Endothelial cell of umbilical vein (primary cell): ENCODE measurements around the gene IQGAP2. TPM values are rescaled to one million over a fixed set of nuclear protein-coding genes. Genes with fewer than 3 reads are reported as not detected.

ENCODE experiments used
- BruUV-seq: library from RNA; stranded (reverse); fragments of 400-500 nt; replicated peaks from 2 replicates; lab custom pipeline; 2021; lab: Mats Ljungman, UMichigan
- CTCF ChIA-PET: fragments of 300-600, 350-600 bp; sonication (Branson Sonifier 250); formaldehyde crosslinking; loops from one replicate; lab custom pipeline; 2021; ENCODE audit warnings: antibody characterized with exemption, inconsistent platforms; lab: Charles Lee
- POLR2A ChIA-PET: fragments of 300-600, 350-600 bp; sonication (Branson Sonifier 250); formaldehyde crosslinking; loops from one replicate; lab custom pipeline; 2021; ENCODE audit warnings: antibody characterized with exemption, inconsistent platforms; lab: Charles Lee
- DNase-seq: peaks from one replicate; pipeline ENCODE4 v3.0.0-alpha.2; 2011; ENCODE audit warnings: low read depth, low spot score
- FAIRE-seq: peaks from 2 replicates; lab custom pipeline; 2011; peaks lifted over from hg19 to GRCh38; lab: Jason Lieb, UNC
- H2AFZ ChIP-seq: 2 replicates; pipeline ENCODE4 v1.6.0; 2012; ENCODE audit warnings: low read depth, low read length, control low read depth, inconsistent platforms
- H3K27ac ChIP-seq: 2 replicates; pipeline ENCODE4 v1.5.1; 2011; ENCODE audit warnings: low read depth, mild to moderate bottlenecking, control low read depth, low read length, moderate library complexity; ENCODE audit not compliant: insufficient read depth
- H3K27me3 ChIP-seq, 2 experiments: 2 replicates each; pipeline versions ENCODE4 v1.6.0 to v1.6.1; 2011; ENCODE audit warnings: low read length in 2 of 2, mixed read lengths in 1 of 2; ENCODE audit not compliant: control insufficient read depth in 2 of 2, insufficient read depth in 2 of 2
- H3K36me3 ChIP-seq, 2 experiments: 2 replicates in 1 of 2; 3 replicates in 1 of 2; pipeline ENCODE4 v1.5.1; 2011; ENCODE audit warnings: low read length in 2 of 2, mild to moderate bottlenecking in 1 of 2, moderate library complexity in 1 of 2; ENCODE audit not compliant: control insufficient read depth in 2 of 2, insufficient read depth in 2 of 2; ENCODE audit errors: extremely low read depth in 1 of 2
- H3K4me1 ChIP-seq: 3 replicates; pipeline ENCODE4 v1.5.1; 2011; ENCODE audit warnings: mild to moderate bottlenecking, low read length; ENCODE audit not compliant: control insufficient read depth, insufficient read depth; ENCODE audit errors: extremely low read depth
- H3K4me2 ChIP-seq: 2 replicates; pipeline ENCODE4 v1.6.1; 2011; ENCODE audit warnings: low read length, control low read depth, mixed read lengths; ENCODE audit not compliant: insufficient read depth
- H3K4me3 ChIP-seq, 3 experiments: fragments of 200-600 bp in 1 of 3; sonication (generic), shearing (Covaris generic) in 1 of 3; replicated peaks in 1 of 3; 2 replicates each; pipeline ENCODE4 v1.5.1; 2011 to 2016; ENCODE audit warnings: control low read depth in 3 of 3, low read length in 3 of 3, mild to moderate bottlenecking in 2 of 3, inconsistent platforms in 1 of 3, low read depth in 1 of 3, moderate library complexity in 1 of 3; ENCODE audit not compliant: insufficient read depth in 1 of 3
- H3K79me2 ChIP-seq: 2 replicates; pipeline ENCODE4 v1.6.0; 2012; ENCODE audit warnings: low read length, inconsistent platforms; ENCODE audit not compliant: control insufficient read depth, insufficient read depth
- H3K9ac ChIP-seq: replicated peaks from 2 replicates; pipeline ENCODE3; 2011; ENCODE audit warnings: low read length, control low read depth; ENCODE audit not compliant: insufficient read depth; ENCODE audit errors: extremely low read depth
- H3K9me1 ChIP-seq: replicated peaks from 3 replicates; pipeline ENCODE4 v1.6.0; 2011; ENCODE audit warnings: mild to moderate bottlenecking, low read length; ENCODE audit not compliant: control insufficient read depth, insufficient read depth; ENCODE audit errors: extremely low read depth
- H3K9me3 ChIP-seq: replicated peaks from 2 replicates; pipeline ENCODE4 v1.5.1; 2012; ENCODE audit warnings: low read length, inconsistent platforms; ENCODE audit not compliant: control insufficient read depth, insufficient read depth
- H4K20me1 ChIP-seq: replicated peaks from 2 replicates; pipeline ENCODE3; 2011; ENCODE audit warnings: mild to moderate bottlenecking, low read length; ENCODE audit not compliant: control insufficient read depth, insufficient read depth; ENCODE audit errors: extremely low read depth
- CTCF ChIP-seq, 2 donors: IDR thresholded peaks; 1 replicate in 1 of 2; 2 replicates in 1 of 2; pipeline ENCODE4 v1.5.1; 2011; ENCODE audit warnings: low read length in 2 of 2, mild to moderate bottlenecking in 2 of 2, moderate library complexity in 2 of 2, control low read depth in 1 of 2, inconsistent platforms in 1 of 2, low read depth in 1 of 2; ENCODE audit not compliant: insufficient read depth in 1 of 2; ENCODE audit errors: extremely low read depth in 1 of 2
- EZH2 ChIP-seq: IDR thresholded peaks from 2 replicates; pipeline ENCODE4 v1.6.1; 2012; ENCODE audit warnings: borderline replicate concordance, low read depth, mild to moderate bottlenecking, moderate library complexity, low read length, inconsistent platforms; ENCODE audit not compliant: severe bottlenecking
- FOS ChIP-seq: IDR thresholded peaks from 2 replicates; pipeline ENCODE4 v1.6.1; 2011; ENCODE audit warnings: mild to moderate bottlenecking, low read length, moderate library complexity, borderline replicate concordance; ENCODE audit not compliant: insufficient read depth
- GATA2 ChIP-seq: IDR thresholded peaks from 2 replicates; pipeline ENCODE4 v1.7.0; 2011; ENCODE audit warnings: low read depth, mild to moderate bottlenecking, moderate library complexity, mixed read lengths, low read length; ENCODE audit not compliant: insufficient read length, insufficient read depth
- JUN ChIP-seq: IDR thresholded peaks from 2 replicates; pipeline ENCODE4 v1.6.1; 2011; ENCODE audit warnings: borderline replicate concordance, low read depth; ENCODE audit not compliant: insufficient read length, insufficient read depth
- MAX ChIP-seq: IDR thresholded peaks from 2 replicates; pipeline ENCODE4 v1.6.1; 2011; ENCODE audit not compliant: insufficient read depth, insufficient read length
- MYC ChIP-seq: IDR thresholded peaks from one replicate; pipeline ENCODE4 v1.6.1; 2011; ENCODE audit warnings: mild to moderate bottlenecking, low read depth, low read length
- POLR2A ChIP-seq: IDR thresholded peaks from 2 replicates; pipeline ENCODE4 v1.6.1; 2012; ENCODE audit warnings: low read depth, mild to moderate bottlenecking, control low read depth, low read length
- POLR2AphosphoS5 ChIP-seq: IDR thresholded peaks from 2 replicates; pipeline ENCODE4 v1.6.1; 2012; ENCODE audit warnings: low read depth, mild to moderate bottlenecking, control low read depth, low read length, moderate library complexity; ENCODE audit not compliant: insufficient read depth
- dilution Hi-C: fragments of 300-500 bp; cut with MboI; formaldehyde crosslinking; loops from one replicate; pipeline ENCODE4 v1.15.0; 2019; ENCODE audit warnings: low sequenced_read_pairs; ENCODE audit not compliant: extremely low pct_ligation_motif_present
- intact Hi-C: fragments of 100-400 bp; cut with micrococcal nuclease; formaldehyde crosslinking; loops from one replicate; pipeline ENCODE4 v1.10.0; 2022
- polyA plus RNA-seq, 4 experiments: library from polyadenylated mRNA; depleted of rRNA in 3 of 4; stranded (reverse) in 3 of 4; unstranded in 1 of 4; fragments of >200 nt; gene quantifications; 2 replicates each; pipeline versions ENCODE4 v1.2.1 to v1.2.3, GENCODE V29; 2011 to 2012; ENCODE audit warnings: missing spikeins in 1 of 4
- total RNA-seq: library from RNA; stranded (reverse); gene quantifications from 2 replicates; pipeline ENCODE4 v1.2.3, GENCODE V29; 2021

IQGAP2 gene
- total and polyA plus RNA-seq, 2 donors (not counting 3 experiments of a cell fraction or from before 2014, with no cell fraction given) = 4.5 to 4.7 TPM

GRCh38 chr5:76489877-76490688 lies 87.0 kb downstream of the IQGAP2 start:
- H3K27ac ChIP-seq = no peak overlapping the region
- no peak for DNase-seq
- FAIRE-seq = no peak
- H4K20me1 ChIP-seq = no peaks in the 10 kb centered on the region
- no peaks in the 10 kb centered on the region for H3K9me3 ChIP-seq
- dilution Hi-C loops (no loop called here), intact Hi-C loops (no loop called here)
- H3K4me1 ChIP-seq = no peaks in the 10 kb centered on the region
- no peak overlapping the region for H3K4me3 ChIP-seq
- H2AFZ ChIP-seq = no peak overlapping the region
- CTCF ChIA-PET = no interaction called here
- H3K27me3 ChIP-seq = peaks cover 1 to 2% of the 10 kb centered on the region in 2 experiments
- no TSS peak for BruUV-seq
- H3K9me1 ChIP-seq = no peaks in the 10 kb centered on the region
- H3K36me3 ChIP-seq = no peaks in the 10 kb centered on the region
- POLR2A ChIA-PET = no interaction called here
- TF ChIP-seq EZH2 (no peak), POLR2A (no peak), POLR2AphosphoS5 (no peak), JUN (no peak), CTCF (IDR thresholded peaks at IDR 0.05; ENCODE audit: extremely low read depth in 1 of 2, insufficient read depth in 1 of 2, low read depth in 1 of 2, low read length in 2 of 2) (no peak), MYC (no peak), MAX (no peak), GATA2 (no peak), FOS (no peak)
- H3K79me2 ChIP-seq = no peaks in the 10 kb centered on the region
- no peak overlapping the region for H3K4me2 ChIP-seq
- H3K9ac ChIP-seq = no peak overlapping the region
